Fibroblast of villous mesenchyme (primary cell): ENCODE results near the gene PGAP3. TPM values are rescaled to one million over a fixed set of nuclear protein-coding genes. Genes with fewer than 3 reads are reported as not detected.

Experiments used
- DNase-seq: peaks from one replicate; pipeline ENCODE4 v3.0.0-alpha.2; 2010; ENCODE audit warnings: low read depth
- H3K4me3 ChIP-seq: 2 replicates; pipeline ENCODE4 v1.5.1; 2011; ENCODE audit warnings: low read depth, mild to moderate bottlenecking, low read length
- total RNA-seq: library from RNA; depleted of rRNA; stranded (reverse); fragments of >200 nt; gene quantifications from 2 replicates; pipeline ENCODE4 v1.2.3, GENCODE V29; 2012
- TF ChIP-seq, protein P1 (sequence below): IDR thresholded peaks from 2 replicates; pipeline ENCODE4 v1.5.1; 2012; ENCODE audit warnings: low read depth, mild to moderate bottlenecking, low read length; ENCODE audit not compliant: insufficient read depth

The PGAP3 gene
- total RNA-seq, 1 donor, result 4.7 TPM

GRCh38 chr17:39647256-39647655, 40.6 kb downstream of the PGAP3 start:
- H3K4me3 ChIP-seq, result no peak overlapping the region
- TF ChIP-seq, protein P1, sequence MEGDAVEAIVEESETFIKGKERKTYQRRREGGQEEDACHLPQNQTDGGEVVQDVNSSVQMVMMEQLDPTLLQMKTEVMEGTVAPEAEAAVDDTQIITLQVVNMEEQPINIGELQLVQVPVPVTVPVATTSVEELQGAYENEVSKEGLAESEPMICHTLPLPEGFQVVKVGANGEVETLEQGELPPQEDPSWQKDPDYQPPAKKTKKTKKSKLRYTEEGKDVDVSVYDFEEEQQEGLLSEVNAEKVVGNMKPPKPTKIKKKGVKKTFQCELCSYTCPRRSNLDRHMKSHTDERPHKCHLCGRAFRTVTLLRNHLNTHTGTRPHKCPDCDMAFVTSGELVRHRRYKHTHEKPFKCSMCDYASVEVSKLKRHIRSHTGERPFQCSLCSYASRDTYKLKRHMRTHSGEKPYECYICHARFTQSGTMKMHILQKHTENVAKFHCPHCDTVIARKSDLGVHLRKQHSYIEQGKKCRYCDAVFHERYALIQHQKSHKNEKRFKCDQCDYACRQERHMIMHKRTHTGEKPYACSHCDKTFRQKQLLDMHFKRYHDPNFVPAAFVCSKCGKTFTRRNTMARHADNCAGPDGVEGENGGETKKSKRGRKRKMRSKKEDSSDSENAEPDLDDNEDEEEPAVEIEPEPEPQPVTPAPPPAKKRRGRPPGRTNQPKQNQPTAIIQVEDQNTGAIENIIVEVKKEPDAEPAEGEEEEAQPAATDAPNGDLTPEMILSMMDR, result no peak
- no peak for DNase-seq

GRCh38 chr17:39643271-39643670, 44.6 kb downstream of the PGAP3 start:
- DNase-seq, result no peak
- TF ChIP-seq, protein P1, result no peak
- H3K4me3 ChIP-seq, result no peak overlapping the region

- DNase-seq, result no peak
- H3K4me3 ChIP-seq, result no peak overlapping the region
- TF ChIP-seq, protein P1, result no peak
These were observed 45.4 kb downstream of the PGAP3 start for GRCh38 chr17:39642291-39643074.

GRCh38 chr17:39641883-39642282, 46.0 kb downstream of the PGAP3 start:
- TF ChIP-seq, protein P1, result no peak
- H3K4me3 ChIP-seq, result no peak overlapping the region
- DNase-seq, result no peak

- no peak for DNase-seq
- H3K4me3 ChIP-seq, result no peak overlapping the region
- TF ChIP-seq, protein P1, result no peak
These were observed 46.8 kb downstream of the PGAP3 start for GRCh38 chr17:39641097-39641496.

GRCh38 chr17:39640591-39641031, 47.2 kb downstream of the PGAP3 start:
- H3K4me3 ChIP-seq, result no peak overlapping the region
- TF ChIP-seq, protein P1, result no peak
- no peak for DNase-seq
